GM21786 (cell line): ENCODE results near the gene CEACAM3.
"Not testable (repeated sequence)": the region's sequence is repeated elsewhere in the genome, so short reads cannot be mapped to it uniquely, and the experiment has no call there.

Experiments used
- ATAC-seq: cut with Tn5 transposase; IDR thresholded peaks from one replicate; pipeline ENCODE4 v1.9.1; 2021; ENCODE audit not compliant: unreplicated experiment

The CEACAM3 gene

DNA sequence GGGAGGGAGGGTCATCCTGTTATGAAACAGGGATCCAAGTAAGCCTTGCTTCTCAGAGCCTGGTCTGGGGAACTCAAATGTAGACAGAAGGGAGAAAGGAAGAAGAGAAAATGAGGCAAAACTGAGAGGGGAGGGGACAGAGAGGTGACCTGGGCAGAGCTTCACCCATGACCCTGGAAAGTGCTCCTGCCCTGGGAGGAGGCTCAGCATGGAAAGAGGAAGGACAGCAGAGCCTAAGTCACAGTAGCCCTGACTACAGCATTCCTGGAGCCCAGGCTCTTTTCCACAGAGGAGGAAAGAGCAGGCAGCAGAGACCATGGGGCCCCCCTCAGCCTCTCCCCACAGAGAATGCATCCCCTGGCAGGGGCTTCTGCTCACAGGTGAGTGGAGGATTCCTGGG is at the start of gene CEACAM3:
Gene CEACAM3, plus strand, starts transcription at position 226 of the 400 bp plus-strand sequence. Its CDS starts 91 bp downstream, at position 317.
- no peak for ATAC-seq

DNA sequence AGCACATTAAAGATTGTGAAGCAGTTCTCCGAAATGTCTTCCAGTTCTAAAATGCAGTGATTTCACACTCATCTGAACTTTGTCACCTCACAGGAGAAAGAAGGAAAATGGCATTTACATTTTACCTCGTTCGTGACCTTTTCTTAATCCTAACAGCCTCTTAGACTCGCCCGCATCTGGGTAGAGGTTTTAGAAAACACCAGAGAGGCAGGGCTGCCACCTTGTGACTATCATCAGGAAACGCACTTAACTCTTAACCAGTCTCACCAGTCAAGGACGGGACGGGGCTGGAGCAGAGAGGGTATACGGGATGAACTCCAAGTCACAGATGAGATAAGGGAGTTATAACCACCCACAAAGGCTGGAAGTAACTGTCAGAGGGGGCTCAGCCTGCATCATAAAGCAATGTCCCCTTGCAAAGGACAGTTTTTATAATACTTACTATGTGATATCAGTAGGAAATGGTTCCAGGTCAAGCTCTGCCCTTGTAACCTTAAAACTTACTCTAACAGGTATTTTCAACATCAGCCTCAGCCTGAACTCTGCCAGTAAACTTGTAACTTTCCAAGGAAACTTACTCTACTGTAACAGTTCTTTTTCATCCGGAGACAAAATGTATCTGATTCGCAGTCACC is 49.7 kb upstream of the CEACAM3 start:
- no peak for ATAC-seq

DNA sequence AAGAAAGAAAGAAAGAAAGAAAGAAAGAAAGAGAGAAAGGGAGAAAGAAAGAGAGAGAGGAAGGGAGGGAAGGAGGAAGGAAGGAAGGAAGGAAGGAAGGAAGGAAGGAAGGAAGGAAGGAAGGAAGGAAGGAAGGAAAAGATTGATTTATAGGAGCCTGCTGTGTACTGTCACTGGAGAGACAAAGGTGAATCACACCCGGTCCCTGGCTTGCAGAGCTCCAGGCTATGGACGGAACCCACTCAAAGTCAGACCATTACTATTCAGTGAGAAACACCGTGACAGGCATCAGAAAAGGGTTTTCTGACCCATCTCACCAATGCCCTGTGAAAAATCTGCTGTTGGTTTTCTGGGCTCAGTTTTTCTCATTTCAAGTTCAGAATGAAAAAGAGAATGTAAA is 48.4 kb upstream of the CEACAM3 start:
- ATAC-seq: no peak

DNA sequence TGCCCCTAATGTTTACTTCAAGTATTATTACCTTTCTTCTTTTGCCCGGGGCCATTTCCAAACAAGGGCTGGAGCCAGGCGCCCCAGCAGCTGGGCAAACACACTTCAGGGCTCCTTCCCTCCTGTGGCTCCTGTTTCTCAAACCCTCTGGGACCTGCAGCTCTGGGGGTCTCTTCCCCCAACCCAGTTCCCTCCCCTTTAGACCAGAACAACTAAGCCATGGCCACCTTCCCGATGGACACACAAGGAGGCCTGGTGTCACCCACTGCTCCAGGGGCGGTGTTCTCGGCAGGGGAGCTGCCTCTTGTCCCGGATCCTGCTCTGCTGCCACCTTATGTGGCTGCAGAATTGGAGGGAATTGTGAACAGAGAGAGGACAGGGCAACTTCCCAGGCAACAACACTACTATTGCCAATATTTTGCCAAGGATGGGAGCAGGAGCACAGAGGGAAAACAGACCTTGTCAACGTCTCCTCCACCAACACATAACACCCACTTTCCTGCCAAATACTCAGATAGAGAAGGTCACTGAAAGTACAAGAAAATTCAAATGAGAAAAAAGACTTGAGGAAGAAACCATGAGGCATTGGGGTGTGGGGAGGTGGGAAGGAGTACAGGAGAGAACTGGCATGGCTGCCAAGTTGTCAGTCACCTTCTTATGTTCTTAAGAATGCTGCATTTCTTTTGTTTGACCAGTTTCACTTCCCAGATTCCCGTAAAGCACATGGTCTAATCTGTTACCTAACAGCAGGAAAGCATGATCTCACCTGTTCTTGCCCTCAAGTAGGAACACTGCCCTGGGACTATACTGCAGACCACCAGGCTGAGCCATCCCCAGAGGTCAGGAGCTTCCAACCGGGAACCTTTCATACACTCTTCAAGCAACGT is 45.9 kb upstream of the CEACAM3 start:
- not testable (repeated sequence) for ATAC-seq

DNA sequence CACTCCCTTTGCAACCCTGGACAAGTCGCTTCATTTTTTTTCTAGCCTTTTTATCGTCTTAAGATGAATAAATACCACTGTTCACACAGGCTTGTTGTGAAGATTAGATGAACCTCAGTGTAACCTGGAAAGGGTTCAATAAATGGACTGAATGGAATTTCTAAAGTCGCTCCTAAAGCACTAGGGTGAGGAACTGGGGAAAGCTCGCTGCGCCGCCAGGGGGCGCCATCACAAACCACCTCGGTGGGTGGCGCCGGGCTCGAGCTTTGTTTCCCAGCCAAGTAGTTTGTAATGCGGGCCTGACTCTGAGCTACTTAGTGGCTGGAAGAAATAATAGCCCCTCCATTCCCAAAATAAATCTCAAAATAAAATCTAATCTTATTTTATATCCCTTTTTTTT is 43.2 kb upstream of the CEACAM3 start:
- ATAC-seq: no peak

DNA sequence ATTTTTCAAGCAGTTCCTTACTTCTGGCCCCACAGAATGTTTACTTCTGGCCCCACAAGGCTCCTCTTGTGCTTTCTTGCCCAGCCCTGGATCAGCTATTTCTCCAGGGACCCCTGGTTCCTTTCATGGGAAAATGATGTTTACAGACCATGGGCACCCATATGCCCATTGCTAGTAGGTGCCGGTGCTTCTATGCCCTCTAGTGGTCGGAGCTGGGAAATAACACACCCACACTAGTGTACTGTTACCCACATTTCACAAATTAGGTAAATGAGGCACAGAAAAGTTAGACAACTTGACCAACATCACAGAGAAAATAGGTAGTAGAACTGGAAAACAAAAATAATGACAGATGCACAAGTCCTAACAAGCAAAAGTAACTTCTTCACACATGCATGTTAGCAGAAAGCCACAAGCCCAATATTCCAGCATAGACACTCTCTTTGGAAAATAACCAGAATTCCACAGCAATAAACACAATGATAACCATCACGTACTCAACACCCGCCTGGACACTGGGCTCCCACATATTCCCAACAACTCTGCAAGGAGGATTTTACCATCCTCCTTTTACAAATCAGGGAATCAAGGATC is 42.4 kb upstream of the CEACAM3 start:
- no peak for ATAC-seq

DNA sequence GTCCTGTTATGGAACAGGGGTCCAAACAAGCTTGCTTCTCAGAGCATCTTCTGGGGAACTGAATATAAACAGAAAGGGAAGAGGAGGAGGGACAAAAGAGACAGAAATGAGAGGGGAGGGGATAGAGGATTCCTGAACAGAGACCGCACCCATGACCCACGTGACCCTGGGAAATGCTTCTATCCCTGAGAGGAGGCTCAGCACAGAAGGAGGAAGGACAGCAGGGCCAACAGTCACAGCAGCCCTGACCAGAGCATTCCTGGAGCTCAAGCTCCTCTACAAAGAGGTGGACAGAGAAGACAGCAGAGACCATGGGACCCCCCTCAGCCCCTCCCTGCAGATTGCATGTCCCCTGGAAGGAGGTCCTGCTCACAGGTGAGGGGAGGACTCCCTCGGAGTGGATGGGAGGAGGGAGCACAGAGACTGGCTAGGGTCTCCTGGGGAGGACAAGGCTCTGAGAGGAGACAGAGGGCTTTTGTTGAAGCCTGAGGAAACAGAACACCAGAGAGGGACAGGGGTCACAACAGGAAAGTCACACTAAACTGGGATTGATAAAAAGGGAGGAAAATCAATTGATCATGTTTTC is 41.0 kb upstream of the CEACAM3 start, which contains the start of gene CEACAM6:
Gene CEACAM6, plus strand, starts transcription at position 203 of the 586 bp plus-strand sequence. Its CDS starts 109 bp downstream, at position 312.
- ATAC-seq: no peak

DNA sequence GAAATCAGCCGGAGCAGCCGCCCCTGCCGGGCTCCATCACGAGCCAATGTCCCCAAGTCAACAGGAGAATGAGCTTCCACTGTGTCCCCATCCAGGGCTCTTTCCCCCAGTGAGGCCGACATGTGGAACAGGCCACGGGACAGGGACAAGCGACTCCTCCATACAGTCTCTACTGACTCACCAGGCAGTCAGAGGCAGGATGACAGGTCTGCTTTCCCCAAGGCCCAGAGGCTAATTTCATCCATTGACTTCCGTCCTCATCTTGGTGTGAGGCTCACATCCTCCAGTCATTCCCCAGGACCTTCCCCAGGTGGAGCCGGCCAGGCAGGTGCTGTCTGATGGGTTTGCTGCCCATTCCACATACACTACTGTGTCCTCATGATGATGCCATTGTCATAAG is 37.5 kb upstream of the CEACAM3 start:
- no peak for ATAC-seq

DNA sequence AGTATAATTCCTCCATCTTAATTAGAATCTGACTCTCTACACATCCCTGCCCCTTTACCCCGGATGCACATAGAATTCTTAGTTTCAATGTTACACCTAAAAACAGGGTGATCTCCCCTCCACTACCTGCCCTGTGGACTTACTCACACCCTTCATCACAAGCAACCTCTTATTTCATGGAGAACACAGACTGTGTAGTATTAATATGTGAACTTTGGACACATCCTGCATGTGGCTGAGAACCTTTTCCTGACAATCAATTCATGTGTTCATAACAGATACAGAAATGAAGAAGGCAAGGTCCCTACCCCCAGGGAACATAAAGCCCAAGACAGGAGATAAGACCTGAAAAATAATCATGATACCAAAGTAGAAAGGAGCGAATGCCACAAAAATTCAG is 29.3 kb upstream of the CEACAM3 start:
- ATAC-seq: no peak

DNA sequence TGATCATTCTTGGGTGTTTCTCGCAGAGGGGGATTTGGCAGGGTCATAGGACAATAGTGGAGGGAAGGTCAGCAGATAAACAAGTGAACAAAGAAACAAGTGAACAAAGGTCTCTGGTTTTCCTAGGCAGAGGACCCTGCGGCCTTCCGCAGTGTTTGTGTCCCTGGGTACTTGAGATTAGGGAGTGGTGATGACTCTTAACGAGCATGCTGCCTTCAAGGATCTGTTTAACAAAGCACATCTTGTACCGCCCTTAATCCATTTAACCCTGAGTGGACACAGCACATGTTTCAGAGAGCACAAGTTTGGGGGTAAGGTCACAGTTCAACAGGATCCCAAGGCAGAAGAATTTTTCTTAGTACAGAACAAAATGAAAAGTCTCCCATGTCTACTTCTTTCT is 28.3 kb upstream of the CEACAM3 start:
- not testable (repeated sequence) for ATAC-seq

DNA sequence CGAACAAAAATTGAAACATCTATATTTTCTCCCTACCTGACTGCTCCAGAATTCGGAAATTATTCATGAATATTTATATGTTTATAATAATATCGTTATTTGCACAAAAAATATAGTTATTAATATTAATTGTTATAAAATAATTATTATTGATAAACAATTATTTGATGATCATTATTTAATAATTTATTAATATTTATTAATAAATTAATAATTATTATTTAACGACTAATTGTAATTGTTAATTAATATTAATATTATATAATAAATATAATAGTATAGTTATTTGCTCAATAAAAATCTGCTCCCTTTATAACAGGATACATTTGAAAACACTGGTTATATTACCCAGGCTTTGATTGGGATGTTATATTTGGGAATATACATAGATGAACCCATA is 26.8 kb upstream of the CEACAM3 start:
- ATAC-seq: no peak

DNA sequence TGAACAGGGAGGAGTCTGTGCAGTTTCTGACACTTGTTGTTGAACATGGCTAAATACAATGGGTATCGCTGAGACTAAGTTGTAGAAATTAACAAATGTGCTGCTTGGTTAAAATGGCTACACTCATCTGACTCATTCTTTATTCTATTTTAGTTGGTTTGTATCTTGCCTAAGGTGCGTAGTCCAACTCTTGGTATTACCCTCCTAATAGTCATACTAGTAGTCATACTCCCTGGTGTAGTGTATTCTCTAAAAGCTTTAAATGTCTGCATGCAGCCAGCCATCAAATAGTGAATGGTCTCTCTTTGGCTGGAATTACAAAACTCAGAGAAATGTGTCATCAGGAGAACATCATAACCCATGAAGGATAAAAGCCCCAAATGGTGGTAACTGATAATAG is 25.0 kb upstream of the CEACAM3 start:
- ATAC-seq: no peak

DNA sequence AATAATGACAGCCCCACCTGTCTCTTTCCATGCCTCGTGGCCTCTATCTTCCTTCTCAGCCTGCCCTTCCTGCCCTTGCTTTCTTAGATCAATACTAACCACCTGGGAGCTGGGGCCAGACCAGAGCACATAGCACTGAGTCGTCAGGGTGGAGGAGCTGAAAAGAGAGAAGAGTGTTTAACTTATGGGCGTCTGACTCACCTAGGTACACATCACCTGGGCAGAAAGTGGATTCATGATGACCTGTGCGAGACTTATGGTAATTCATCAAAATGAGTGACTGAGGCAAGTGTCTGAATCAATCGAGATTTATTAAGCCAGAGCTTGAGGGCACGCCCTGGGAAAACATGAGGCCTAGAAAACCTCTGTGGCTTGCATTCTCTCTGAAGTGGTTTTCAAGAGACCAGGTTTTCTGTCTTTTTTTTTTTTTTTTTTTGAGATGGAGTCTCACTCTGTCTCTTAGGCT is 21.8 kb upstream of the CEACAM3 start:
- ATAC-seq: no peak

DNA sequence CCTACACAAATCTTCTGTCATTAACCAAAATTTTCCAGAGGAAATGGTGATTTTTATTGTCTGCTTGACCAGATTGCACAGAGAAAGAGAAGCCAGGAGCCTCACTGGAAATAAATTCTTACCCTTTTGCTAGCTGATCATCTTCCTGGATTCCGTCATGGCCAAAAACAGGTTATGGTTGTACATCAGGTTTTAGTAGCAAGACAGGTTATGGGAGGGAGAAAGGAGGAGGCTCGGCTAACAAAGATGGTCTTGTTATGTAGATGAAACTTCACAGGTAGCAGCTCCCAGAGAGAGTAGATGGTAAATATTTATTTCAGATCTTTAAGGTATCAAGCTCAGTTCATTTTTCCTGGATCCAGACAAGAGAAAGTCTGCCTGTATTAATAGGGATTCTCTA is 19.7 kb upstream of the CEACAM3 start:
- ATAC-seq: no peak

DNA sequence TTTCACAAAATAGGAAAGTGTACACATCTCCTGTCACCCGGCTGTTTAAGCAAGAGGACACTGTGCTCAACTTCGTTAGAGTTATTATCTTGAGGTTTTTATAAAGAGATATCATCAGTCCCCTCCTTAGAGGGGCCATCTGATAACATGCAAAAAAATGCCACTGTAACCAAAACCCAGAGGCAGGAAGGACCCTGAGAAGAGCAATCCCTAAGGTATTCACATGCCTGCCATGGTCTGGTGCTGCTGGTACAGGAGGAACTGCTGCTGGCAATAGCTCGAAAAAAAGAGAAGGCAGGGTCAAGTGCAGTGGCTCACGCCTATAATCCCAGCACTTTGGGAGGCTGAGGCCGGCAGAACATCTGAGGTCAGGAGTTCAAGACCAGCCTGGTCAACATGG is 12.8 kb upstream of the CEACAM3 start:
- no peak for ATAC-seq

DNA sequence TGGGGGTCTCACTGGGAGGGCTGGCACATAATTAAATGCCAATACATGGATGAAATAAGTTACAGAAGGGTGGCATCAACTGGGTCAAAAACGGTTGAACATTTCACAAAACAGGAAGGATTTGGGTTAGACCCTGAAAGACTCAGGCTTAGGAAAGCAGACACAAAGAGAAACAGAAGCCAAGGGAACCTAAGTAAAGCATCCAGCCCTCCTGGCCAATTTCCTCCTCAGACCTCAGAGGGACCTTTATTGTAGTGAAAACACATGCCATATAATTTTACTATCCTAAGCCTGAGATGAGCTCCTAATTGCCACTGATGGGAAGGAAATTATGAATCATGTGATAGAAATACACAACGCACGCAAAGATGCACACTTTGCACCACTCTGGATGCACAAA is 12.1 kb upstream of the CEACAM3 start:
- no peak for ATAC-seq

DNA sequence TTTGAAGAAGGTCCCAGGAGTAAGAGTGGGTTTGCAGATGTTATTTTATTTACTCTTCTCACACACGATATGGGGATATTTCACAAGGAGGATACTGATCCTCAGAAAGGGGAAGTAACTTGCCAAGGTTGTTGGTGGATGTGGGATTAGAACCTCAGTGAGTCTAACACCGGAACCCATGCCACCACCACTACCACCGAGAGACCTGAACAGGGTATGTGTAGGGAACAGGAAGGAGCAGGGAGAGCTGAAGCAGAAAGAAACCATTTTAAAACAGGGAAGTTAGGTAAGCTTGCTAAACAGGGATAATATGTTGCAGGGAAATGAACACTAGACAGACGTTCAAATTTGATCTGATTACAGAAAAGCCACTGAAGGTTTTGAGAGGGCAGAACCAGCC is 11.6 kb upstream of the CEACAM3 start:
- no peak for ATAC-seq

DNA sequence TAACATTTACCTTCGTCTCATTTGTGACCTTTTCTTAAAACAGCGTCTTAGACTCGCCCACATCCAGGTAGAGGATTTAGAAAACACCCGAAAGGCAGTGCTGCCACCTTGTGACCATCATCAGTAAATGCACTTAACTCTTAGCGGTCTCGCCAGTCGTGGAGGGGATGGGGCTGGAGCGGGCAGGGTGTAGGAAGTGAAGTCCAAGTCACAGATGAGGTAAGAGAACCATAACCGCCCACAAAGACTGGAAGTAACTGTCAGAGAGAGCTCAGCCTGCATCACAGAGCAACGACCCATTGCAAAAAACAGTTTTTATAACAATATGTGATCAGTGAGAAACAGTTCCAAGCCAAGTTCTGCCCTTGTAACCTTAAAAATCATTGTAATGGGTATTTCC is 10.7 kb upstream of the CEACAM3 start:
- ATAC-seq: no peak

DNA sequence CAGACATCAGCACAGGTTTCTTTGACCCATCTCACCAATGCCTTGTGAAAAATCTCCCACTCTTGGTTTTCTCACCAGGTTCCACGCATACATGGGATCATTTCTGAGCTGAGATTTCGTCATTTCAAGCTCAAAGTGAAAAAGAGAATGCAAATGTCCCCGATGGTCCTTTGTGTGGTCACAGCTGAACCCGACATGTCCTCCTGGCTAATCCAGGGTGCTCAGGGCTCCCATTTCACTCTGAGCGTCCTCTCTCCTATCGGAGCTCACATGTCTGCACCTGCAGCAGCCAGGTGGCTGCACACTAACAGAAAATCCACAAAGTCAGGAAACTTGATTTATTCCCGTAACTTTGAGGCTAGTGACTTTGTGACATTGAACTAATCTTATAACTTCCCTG is 9.3 kb upstream of the CEACAM3 start:
- ATAC-seq: no peak

DNA sequence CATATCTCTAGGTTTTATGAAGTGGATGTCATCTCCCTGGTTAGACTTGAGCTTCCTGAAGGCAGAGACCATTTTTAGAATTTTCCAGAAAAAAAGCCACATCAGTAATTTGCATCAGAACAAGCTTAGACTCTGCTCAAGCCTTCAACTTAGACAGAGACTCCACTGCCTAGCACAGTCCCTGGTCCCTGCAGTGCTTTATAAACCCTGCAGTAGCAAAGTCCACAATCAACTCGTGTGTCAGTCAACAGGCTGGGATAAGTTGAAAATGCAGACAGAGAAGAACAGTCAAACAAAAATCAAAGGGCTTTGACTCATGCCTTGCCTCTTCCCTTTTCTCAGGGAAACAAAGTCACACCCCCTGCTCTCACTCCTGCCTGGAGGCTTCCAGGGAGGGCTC is 7.9 kb upstream of the CEACAM3 start:
- ATAC-seq: not testable (repeated sequence)

DNA sequence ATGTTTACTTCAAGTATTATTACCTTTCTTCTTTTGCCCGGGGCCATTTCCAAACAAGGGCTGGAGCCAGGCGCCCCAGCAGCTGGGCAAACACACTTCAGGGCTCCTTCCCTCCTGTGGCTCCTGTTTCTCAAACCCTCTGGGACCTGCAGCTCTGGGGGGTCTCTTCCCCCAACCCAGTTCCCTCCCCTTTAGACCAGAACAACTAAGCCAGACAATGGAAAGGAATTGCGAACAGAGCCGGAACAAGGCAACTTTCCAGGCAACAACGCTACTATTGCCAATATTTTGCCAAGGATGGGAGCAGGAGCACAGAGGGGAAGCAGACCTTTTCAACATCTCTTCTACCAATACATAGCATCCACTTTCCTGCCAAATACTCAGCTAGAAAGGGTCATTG is 7.3 kb upstream of the CEACAM3 start:
- not testable (repeated sequence) for ATAC-seq
